Body of pancreas (tissue), 4 donors: ENCODE results near the gene NDFIP2.

Experiments used
- CTCF ChIP-seq, 7 experiments: fragments of 450-650 bp in 4 of 7; fragments of 200-600 bp in 3 of 7; sonication (generic) in 3 of 7; IDR thresholded peaks; one replicate each; pipeline ENCODE4 v1.5.1; 2016 to 2019; ENCODE audit warnings: antibody characterized with exemption in 7 of 7
- POLR2A ChIP-seq, 3 donors: fragments of 450-650 bp; IDR thresholded peaks; one replicate each; pipeline ENCODE4 v1.6.1; 2016; ENCODE audit warnings: antibody characterized with exemption in 3 of 3, mild to moderate bottlenecking in 2 of 3

GRCh38 chr13:79590394-79590676 lies 109.4 kb downstream of the NDFIP2 start:
- TF ChIP-seq CTCF (IDR thresholded peaks at IDR 0.05), result no peak
- TF ChIP-seq POLR2A (IDR thresholded peaks at IDR 0.05), result no peak
